Measurements from ENCODE around the gene CSTF3. TPM values are rescaled to one million over a fixed set of nuclear protein-coding genes. Genes with fewer than 3 reads are reported as not detected.

CSTF3 gene
- total and polyA plus RNA-seq, 2 of the 4 experiments (the other 2 are of a cell fraction): 14.5 to 23.4 TPM

- dilution Hi-C loops (cut with HindIII; ENCODE audit: low sequenced_read_pairs, unreplicated experiment) (no loop called here), intact Hi-C loops (cut with micrococcal nuclease) (no loop called here), in situ Hi-C loops (cut with MboI; ENCODE audit: low sequenced_read_pairs) (no loop called here)
- Histone ChIP-seq H4K20me1 (ENCODE audit: insufficient read depth, low read length) (no peaks in the 10 kb centered on the region), H3K4me2 (ENCODE audit: low read depth, low read length) (no peak overlapping the region), H3K56ac (ENCODE audit: extremely low read depth, insufficient read depth, low read length) (no peak overlapping the region), H2AFZ (replicated peaks; ENCODE audit: low read length, poor library complexity) (no peak overlapping the region), H2BK120ac (ENCODE audit: low read depth, low read length) (no peak overlapping the region), H4K5ac (ENCODE audit: low read depth, low read length) (no peak overlapping the region), H2AK9ac (replicated peaks; ENCODE audit: low read depth, low read length, poor library complexity) (no peak overlapping the region), H3K18ac (ENCODE audit: low read depth, low read length) (no peak overlapping the region), H2BK15ac (ENCODE audit: low read depth, low read length) (no peak overlapping the region), H2BK20ac (ENCODE audit: low read depth, low read length) (no peak overlapping the region), H3K27ac (ENCODE audit: insufficient read depth, low read length) (no peak overlapping the region), H3K14ac (replicated peaks; ENCODE audit: low read depth, low read length) (no peak overlapping the region), H3K4ac (ENCODE audit: low read depth, low read length) (no peak overlapping the region), H3K27me3 (ENCODE audit: control insufficient read depth, insufficient read depth, low read length) (no peaks in the 10 kb centered on the region), H3K36me3 (ENCODE audit: control insufficient read depth, insufficient read depth, low read length) (peaks cover 18% of the 10 kb centered on the region), H4K91ac (ENCODE audit: insufficient read depth, low read depth, low read length) (no peak overlapping the region), H3K4me1 (ENCODE audit: control insufficient read depth, insufficient read depth, low read length) (no peaks in the 10 kb centered on the region), H2BK5ac (ENCODE audit: low read depth, low read length, poor library complexity, severe bottlenecking) (no peak overlapping the region), H3K23ac (ENCODE audit: low read depth, low read length) (no peak overlapping the region), H3K9me1 (ENCODE audit: insufficient read depth, low read length) (no peaks in the 10 kb centered on the region; the same call in 1 of the 2 replicates), H3K9me3 (ENCODE audit: control insufficient read depth, insufficient read depth, low read length) (no peaks in the 10 kb centered on the region), H3K79me1 (ENCODE audit: low read depth in 1 of 2, low read length in 2 of 2) (0 out of 4 replicates have a peak, but pooled peaks cover 0 to 4% of the 10 kb centered on the region in 2 experiments), H3K4me3 (ENCODE audit: insufficient read depth, low read depth, low read length) (no peak overlapping the region), H3K9ac (ENCODE audit: low read depth, low read length) (no peak overlapping the region), H4K8ac (ENCODE audit: low read depth in 2 of 2, low read length in 2 of 2) (no peak overlapping the region), H2AK5ac (ENCODE audit: low read depth, low read length) (no peak overlapping the region)
- POLR2A ChIA-PET (ENCODE audit: unreplicated experiment): no interaction called here
- CTCF ChIA-PET: interaction anchor here (1.3 kb wide), 1 partner anchor 281 kb away, joined by 3 read pairs; no protein-coding TSS in a partner anchor
- no peak for TF ChIP-seq RCOR1 (IDR thresholded peaks at IDR 0.05; ENCODE audit: insufficient replicate concordance, low read length)
- TF ChIP-seq RFX5 (IDR thresholded peaks at IDR 0.05; ENCODE audit: low read depth, low read length): no peak
- TF ChIP-seq CTCF (conservative IDR thresholded peaks at IDR 0.05; ENCODE audit: low read depth, low read length): peak; percentile 21; the same call in 1 of the 2 replicates
- no peak for TF ChIP-seq MAFK (IDR thresholded peaks at IDR 0.05; ENCODE audit: low read depth, low read length)
- TF ChIP-seq NFE2L2 (IDR thresholded peaks at IDR 0.05; ENCODE audit: low read depth, low read length): no peak
- no peak for TF ChIP-seq SMC3 (IDR thresholded peaks at IDR 0.05; ENCODE audit: low read depth, low read length)
- TF ChIP-seq MAZ (IDR thresholded peaks at IDR 0.05; ENCODE audit: borderline replicate concordance, low read depth, low read length): no peak
- no peak for TF ChIP-seq BHLHE40 (IDR thresholded peaks at IDR 0.05; ENCODE audit: low read depth, low read length)
- no peak for TF ChIP-seq ELK1 (IDR thresholded peaks at IDR 0.05; ENCODE audit: borderline replicate concordance, low read depth, low read length)
- TF ChIP-seq RAD21 (IDR thresholded peaks at IDR 0.05; ENCODE audit: low read length): 0 out of 2 replicates have a peak, but pooled peaks have one; percentile 12
- no peak for TF ChIP-seq USF2 (IDR thresholded peaks at IDR 0.05; ENCODE audit: low read depth, low read length)
- DNase-seq: peak; percentile 73
- peak; percentile 86 for ATAC-seq (ENCODE audit: low read depth)
- no TSS peak for BruUV-seq (replicated peaks)
These were observed 71.5 kb downstream of the CSTF3 start for GRCh38 chr11:33089776-33090175.
